Testis (tissue), 5 donors: ENCODE data around the gene TIMM10. TPM values are rescaled to one million over a fixed set of nuclear protein-coding genes. Genes with fewer than 3 reads are reported as not detected.

ENCODE experiments used
- DNase-seq: peaks from one replicate; pipeline ENCODE4 v3.0.0-alpha.2; 2019
- H3K27ac ChIP-seq, 2 donors: fragments of 200-600 bp; sonication (generic); one replicate each; pipeline ENCODE4 v1.5.1; 2019
- H3K27me3 ChIP-seq: fragments of 200-600 bp; sonication (generic); one replicate; pipeline ENCODE4 v1.5.1; 2019
- H3K36me3 ChIP-seq: fragments of 200-600 bp; sonication (generic); one replicate; pipeline ENCODE4 v1.5.1; 2017; ENCODE audit warnings: low read depth; ENCODE audit errors: missing control alignments
- H3K4me1 ChIP-seq: fragments of 200-600 bp; sonication (generic); one replicate; pipeline ENCODE4 v1.5.1; 2019
- H3K4me3 ChIP-seq, 2 donors: fragments of 200-600 bp; sonication (generic); one replicate each; pipeline ENCODE4 v1.5.1; 2017 to 2019
- H3K9me3 ChIP-seq: fragments of 200-600 bp; sonication (generic); one replicate; pipeline ENCODE4 v1.5.1; 2017
- CTCF ChIP-seq, 3 experiments: fragments of 450-650 bp in 2 of 3; fragments of 200-600 bp in 1 of 3; sonication (generic) in 1 of 3; IDR thresholded peaks; one replicate each; pipeline ENCODE4 v1.5.1; 2016 to 2019; ENCODE audit warnings: antibody characterized with exemption in 3 of 3, mild to moderate bottlenecking in 2 of 3, moderate library complexity in 1 of 3
- POLR2A ChIP-seq: fragments of 450-650 bp; IDR thresholded peaks from one replicate; pipeline ENCODE4 v1.6.1; 2017; ENCODE audit warnings: antibody characterized with exemption, mild to moderate bottlenecking, moderate library complexity
- WGBS, 2 donors: methylation state at CpG; one replicate each; pipeline ENCODE4 v1.1.5; 2018; 5-methylcytosine and 5-hydroxymethylcytosine counted together
- intact Hi-C: fragments of 100-400 bp; cut with DNase I; formaldehyde crosslinking; loops from one replicate; pipeline ENCODE4 v1.15.1; 2023; ENCODE audit warnings: low total_unique reads
- long read RNA-seq, 2 donors: transcript quantifications; one replicate each; lab custom pipeline, GENCODE V29; 2026
- polyA plus RNA-seq: library from polyadenylated mRNA; stranded (reverse); fragments of 350-450 nt; fragmentation: Illumina TruSeq; extraction: RNeasy Lipid Tissue Mini Kit (QIAGEN cat#74804); gene quantifications from one replicate; pipeline ENCODE4 v1.2.3, GENCODE V29; 2014; ENCODE audit warnings: low read depth, low replicate concordance; ENCODE audit not compliant: insufficient read depth
- total RNA-seq, 2 donors: library from RNA; depleted of rRNA; stranded (reverse); fragments of >200 nt; gene quantifications; one replicate each; pipeline ENCODE4 v1.2.3, GENCODE V29; 2016

TIMM10 gene
- 10 to 100 TPM; 27.7 to 49.1 TPM for total RNA-seq
- polyA plus RNA-seq, result 56.9 TPM
- long read RNA-seq, donor 1, transcript TIMM10-201 (3 exons, 680 nt), result major isoform, 38 of 38 reads
- long read RNA-seq, donor 1, partial matches to known transcripts, result 0 of 38 reads
- long read RNA-seq, donor 1, other reads (novel, unspliced or antisense), result 0 of 38 reads
- long read RNA-seq, donor 2, transcript TIMM10-201 (3 exons, 680 nt), result major isoform, 30 of 30 reads
- long read RNA-seq, donor 2, partial matches to known transcripts, result 0 of 30 reads
- long read RNA-seq, donor 2, other reads (novel, unspliced or antisense), result 0 of 30 reads

GRCh38 chr11:57530596-57531507 is at the start of gene TIMM10:
TIMM10 (minus strand) TSS chr11:57530754; CDS start chr11:57530189, 565 bp downstream.
- DNase-seq, result peak; percentile 98
- Histone ChIP-seq H3K4me3 (peak within 1 kb of the TSS; percentile 73 to 77), H3K9me3 (no peaks in the 10 kb centered on the region), H3K27ac (peak within 1 kb of the TSS in 1 of 2 donors; percentile 60), H3K36me3 (no peaks in the 10 kb centered on the region), H3K4me1 (peaks cover 13% of the 10 kb centered on the region), H3K27me3 (no peaks in the 10 kb centered on the region)
- no peak for TF ChIP-seq CTCF (IDR thresholded peaks at IDR 0.05)
- TF ChIP-seq POLR2A, result no peak
- 0 to 1% methylated on average over 44 to 46 of the region's 49 CpGs for WGBS, 2 donors
- intact Hi-C loops, result no loop called here

GRCh38 chr11:57574061-57574460 is 43.5 kb upstream of the TIMM10 start:
- no peaks in the 10 kb centered on the region for H3K27me3 ChIP-seq
- H3K4me1 ChIP-seq, result peaks cover 5% of the 10 kb centered on the region
- intact Hi-C loops, result no loop called here
- H3K4me3 ChIP-seq, result no peak overlapping the region
- no peaks in the 10 kb centered on the region for H3K9me3 ChIP-seq
- H3K36me3 ChIP-seq, result no peaks in the 10 kb centered on the region
- 75 to 76% methylated on average over 4 of the region's 4 CpGs for WGBS, 2 donors
- no peak overlapping the region for H3K27ac ChIP-seq
- TF ChIP-seq CTCF (IDR thresholded peaks at IDR 0.05) (no peak), POLR2A (no peak)
- DNase-seq, result no peak

GRCh38 chr11:57571606-57572005 is 41.1 kb upstream of the TIMM10 start:
- no peaks in the 10 kb centered on the region for H3K36me3 ChIP-seq
- H3K4me1 ChIP-seq, result peaks cover 11% of the 10 kb centered on the region
- no peak for DNase-seq
- 61 to 63% methylated on average over 2 of the region's 2 CpGs for WGBS, 2 donors
- H3K27me3 ChIP-seq, result no peaks in the 10 kb centered on the region
- intact Hi-C loops, result no loop called here
- H3K9me3 ChIP-seq, result no peaks in the 10 kb centered on the region
- H3K4me3 ChIP-seq, result no peak overlapping the region
- no peak overlapping the region for H3K27ac ChIP-seq
- TF ChIP-seq POLR2A (no peak), CTCF (IDR thresholded peaks at IDR 0.05) (no peak)

- H3K36me3 ChIP-seq, result no peaks in the 10 kb centered on the region
- H3K4me3 ChIP-seq, result peak overlapping the region; percentile 65 to 85
- intact Hi-C loops, result loop anchor here (5.0 kb wide), 1 partner anchor 69 kb away; no protein-coding TSS in a partner anchor
- H3K27me3 ChIP-seq, result no peaks in the 10 kb centered on the region
- H3K4me1 ChIP-seq, result peaks cover 22% of the 10 kb centered on the region
- H3K9me3 ChIP-seq, result no peaks in the 10 kb centered on the region
- no peak for DNase-seq
- WGBS, 2 donors, result 17 to 25% methylated on average over 6 of the region's 6 CpGs
- H3K27ac ChIP-seq, result peak overlapping the region; percentile 79 to 90
- TF ChIP-seq CTCF (IDR thresholded peaks at IDR 0.05), result peak in 2 of 3 experiments; percentile 82 to 90
- no peak for TF ChIP-seq POLR2A
Observed at GRCh38 chr11:57568330-57568766, 37.8 kb upstream of the TIMM10 start.
